Trophoblast cell (in vitro differentiated cells and primary cell): Measurements from ENCODE around the gene POLR2J2.
"Not testable (repeated sequence)": the region's sequence is repeated elsewhere in the genome, so short reads cannot be mapped to it uniquely, and the experiment has no call there.

ENCODE experiments used
- DNase-seq, 2 donors: peaks; one replicate each; pipeline ENCODE4 v3.0.0-alpha.2; 2016
- H2AFZ ChIP-seq: 2 replicates; pipeline ENCODE4 v1.6.1; 2013; ENCODE audit warnings: low read length, moderate library complexity, mild to moderate bottlenecking; ENCODE audit not compliant: insufficient read depth, poor library complexity
- H2AK5ac ChIP-seq: 2 replicates; pipeline ENCODE4 v1.6.1; 2013; ENCODE audit warnings: mild to moderate bottlenecking, low read length
- H2BK120ac ChIP-seq: 2 replicates; pipeline ENCODE4 v1.6.1; 2013; ENCODE audit warnings: low read length, mild to moderate bottlenecking, moderate library complexity; ENCODE audit not compliant: insufficient read depth, poor library complexity
- H2BK12ac ChIP-seq: 2 replicates; pipeline ENCODE4 v1.6.1; 2013; ENCODE audit warnings: mild to moderate bottlenecking, low read length, moderate library complexity
- H2BK5ac ChIP-seq: 2 replicates; pipeline ENCODE4 v1.6.1; 2013; ENCODE audit warnings: low read length, low read depth, moderate library complexity, mild to moderate bottlenecking; ENCODE audit not compliant: poor library complexity
- H3K14ac ChIP-seq: 2 replicates; pipeline ENCODE4 v1.6.1; 2013; ENCODE audit warnings: mild to moderate bottlenecking, low read length
- H3K18ac ChIP-seq: 2 replicates; pipeline ENCODE4 v1.6.1; 2013; ENCODE audit warnings: mild to moderate bottlenecking, low read length
- H3K23ac ChIP-seq: 2 replicates; pipeline ENCODE4 v1.6.1; 2013; ENCODE audit warnings: low read length
- H3K27ac ChIP-seq: 2 replicates; pipeline ENCODE4 v1.5.1; 2013; ENCODE audit warnings: low read depth, mild to moderate bottlenecking, inconsistent platforms, low read length, moderate library complexity
- H3K27me3 ChIP-seq: 2 replicates; pipeline ENCODE4 v1.6.1; 2013; ENCODE audit warnings: inconsistent platforms, mild to moderate bottlenecking, low read length, moderate library complexity; ENCODE audit not compliant: insufficient read depth
- H3K36me3 ChIP-seq, 2 experiments: 1 replicate in 1 of 2; 2 replicates in 1 of 2; pipeline ENCODE4 v1.6.1; 2013; ENCODE audit warnings: low read length in 2 of 2, mild to moderate bottlenecking in 2 of 2, moderate library complexity in 1 of 2; ENCODE audit not compliant: insufficient read depth in 2 of 2, control insufficient read depth in 1 of 2
- H3K4ac ChIP-seq: 2 replicates; pipeline ENCODE4 v1.6.1; 2013; ENCODE audit warnings: low read depth, mild to moderate bottlenecking, low read length, moderate library complexity
- H3K4me1 ChIP-seq, 2 experiments: 1 replicate in 1 of 2; 2 replicates in 1 of 2; pipeline ENCODE4 v1.6.1; 2013; ENCODE audit warnings: low read length in 2 of 2, mild to moderate bottlenecking in 2 of 2, moderate library complexity in 1 of 2; ENCODE audit not compliant: insufficient read depth in 2 of 2, control insufficient read depth in 1 of 2
- H3K4me2 ChIP-seq: 2 replicates; pipeline ENCODE4 v1.6.1; 2013; ENCODE audit warnings: inconsistent platforms, mild to moderate bottlenecking, low read length, moderate library complexity
- H3K4me3 ChIP-seq: 2 replicates; pipeline ENCODE4 v1.5.1; 2013; ENCODE audit warnings: mild to moderate bottlenecking, low read depth, low read length, inconsistent platforms
- H3K79me1 ChIP-seq: one replicate; pipeline ENCODE4 v1.6.1; 2013; ENCODE audit warnings: low read length
- H3K79me2 ChIP-seq: 2 replicates; pipeline ENCODE4 v1.6.1; 2013; ENCODE audit warnings: low read length, mild to moderate bottlenecking; ENCODE audit not compliant: control insufficient read depth, insufficient read depth, poor library complexity
- H3K9ac ChIP-seq: 2 replicates; pipeline ENCODE4 v1.6.1; 2013; ENCODE audit warnings: mild to moderate bottlenecking, low read length
- H3K9me3 ChIP-seq: 2 replicates; pipeline ENCODE4 v1.6.1; 2013; ENCODE audit warnings: low read depth, mild to moderate bottlenecking, control low read depth, inconsistent platforms, low read length; ENCODE audit not compliant: insufficient read depth
- H4K12ac ChIP-seq: 2 replicates; pipeline ENCODE4 v1.6.1; 2013; ENCODE audit warnings: low read depth, mild to moderate bottlenecking, low read length, moderate library complexity
- H4K8ac ChIP-seq: 2 replicates; pipeline ENCODE4 v1.6.1; 2013; ENCODE audit warnings: low read depth, mild to moderate bottlenecking, low read length, moderate library complexity
- H4K91ac ChIP-seq: one replicate; pipeline ENCODE4 v1.6.1; 2013; ENCODE audit warnings: low read depth, mild to moderate bottlenecking, low read length, moderate library complexity
- WGBS: extraction: QIAGEN DNeasy Blood & Tissue Kit; methylation state at CpG from one replicate; pipeline ENCODE4 v1.1.7; 2013; ENCODE audit warnings: missing lambda C conversion rate; ENCODE audit not compliant: insufficient read length, insufficient coverage; ENCODE audit errors: extremely low coverage; 5-methylcytosine and 5-hydroxymethylcytosine counted together

The POLR2J2 gene

DNA sequence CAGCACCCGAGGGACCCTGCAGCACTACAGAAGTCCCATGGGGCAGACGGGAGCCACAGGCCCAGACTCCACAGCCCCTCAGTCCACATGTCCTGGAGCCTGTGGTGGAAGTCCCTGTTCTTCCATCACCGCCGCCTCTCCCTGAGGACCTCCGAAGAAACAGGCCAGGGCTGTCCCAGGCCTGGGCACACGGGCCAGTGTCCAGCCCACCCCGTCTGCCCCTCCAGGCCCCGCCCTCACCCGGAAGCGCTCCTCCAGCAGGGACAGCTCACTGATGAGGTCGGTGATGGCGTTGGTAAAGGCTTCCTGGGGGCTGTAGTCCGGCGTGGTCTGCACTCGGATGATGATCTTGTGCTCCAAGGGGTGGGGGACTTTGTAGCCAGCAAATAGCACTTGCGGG, 4.6 kb downstream of the POLR2J2 start:
- H2BK12ac ChIP-seq, H2BK120ac ChIP-seq, H2BK5ac ChIP-seq, H3K27me3 ChIP-seq, H3K18ac ChIP-seq, H3K36me3 ChIP-seq, H3K4me1 ChIP-seq, H3K14ac ChIP-seq, H4K12ac ChIP-seq, H3K23ac ChIP-seq, H3K4ac ChIP-seq, H3K79me1 ChIP-seq, H3K4me3 ChIP-seq, H3K9ac ChIP-seq, H3K9me3 ChIP-seq, H2AK5ac ChIP-seq, H3K27ac ChIP-seq, H4K91ac ChIP-seq, H3K4me2 ChIP-seq, H4K8ac ChIP-seq, DNase-seq, H3K79me2 ChIP-seq, H2AFZ ChIP-seq: not testable (repeated sequence)
- no CpG with 5 or more reads among the region's 16 CpGs for WGBS

DNA sequence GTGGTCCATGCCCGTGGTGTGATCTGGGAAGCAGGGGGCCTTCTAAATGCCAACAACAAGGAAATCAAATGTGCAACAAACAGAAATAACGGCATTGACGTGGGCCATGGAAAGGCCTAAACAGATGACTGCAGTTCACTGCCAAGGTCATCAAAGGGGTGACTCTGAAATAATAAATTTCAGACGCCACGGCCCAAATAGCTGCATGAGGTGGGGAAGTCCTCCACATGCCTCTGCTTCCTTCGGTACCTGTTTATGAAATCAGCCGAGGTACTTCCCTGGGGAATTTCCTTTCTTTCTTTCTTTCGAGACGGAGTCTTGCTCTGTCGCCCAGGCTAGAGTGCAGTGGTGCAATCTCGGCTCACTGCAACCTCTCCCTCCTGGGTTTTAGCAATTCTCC, 6.7 kb downstream of the POLR2J2 start:
- not testable (repeated sequence) for H4K91ac ChIP-seq, H3K4me2 ChIP-seq, H3K14ac ChIP-seq, H3K18ac ChIP-seq, H3K23ac ChIP-seq, H2BK5ac ChIP-seq, H3K4ac ChIP-seq, H3K79me2 ChIP-seq, H2BK120ac ChIP-seq, H3K27ac ChIP-seq, H2AFZ ChIP-seq, H3K4me1 ChIP-seq, H3K36me3 ChIP-seq, H2BK12ac ChIP-seq, DNase-seq, H3K79me1 ChIP-seq, H2AK5ac ChIP-seq, H3K4me3 ChIP-seq, H3K9me3 ChIP-seq, H4K8ac ChIP-seq, H3K9ac ChIP-seq, H3K27me3 ChIP-seq, H4K12ac ChIP-seq
- no CpG with 5 or more reads among the region's 11 CpGs for WGBS

DNA sequence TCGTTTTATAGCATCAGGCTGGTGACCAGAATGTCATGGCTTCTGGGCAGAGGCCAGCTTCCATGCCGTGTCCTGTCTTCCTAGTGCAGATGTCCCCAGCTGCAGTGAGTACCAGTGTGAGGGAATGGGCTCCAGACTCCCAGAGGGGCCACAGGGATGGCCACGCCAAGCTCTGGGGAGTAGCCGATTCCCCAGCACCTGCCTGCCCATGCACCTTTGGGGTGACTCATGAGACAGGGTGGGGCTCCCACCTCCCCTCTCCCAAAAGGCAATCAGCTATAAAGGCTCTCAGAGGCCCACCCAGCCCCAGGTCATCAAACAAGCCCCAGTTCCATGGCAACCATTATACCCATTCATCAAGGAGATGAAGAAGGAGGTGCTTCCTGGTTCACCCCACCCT, 21.5 kb downstream of the POLR2J2 start, which contains the start of gene SPDYE2B:
TSS of gene SPDYE2B (plus strand) at position 396 of the 400 bp plus-strand sequence. CDS start 2,030 bp downstream, outside the sequence.
- H3K27me3 ChIP-seq, H3K4me3 ChIP-seq, H2BK12ac ChIP-seq, H3K9ac ChIP-seq, H3K79me2 ChIP-seq, H3K18ac ChIP-seq, H3K4me2 ChIP-seq, H2BK5ac ChIP-seq, H3K4me1 ChIP-seq, H4K91ac ChIP-seq, H3K9me3 ChIP-seq, H3K4ac ChIP-seq, DNase-seq, H3K79me1 ChIP-seq, H2BK120ac ChIP-seq, H2AFZ ChIP-seq, H3K23ac ChIP-seq, H3K14ac ChIP-seq, H3K36me3 ChIP-seq, H4K8ac ChIP-seq, H4K12ac ChIP-seq, H2AK5ac ChIP-seq, H3K27ac ChIP-seq: not testable (repeated sequence)
- WGBS: no CpG with 5 or more reads among the region's 4 CpGs

DNA sequence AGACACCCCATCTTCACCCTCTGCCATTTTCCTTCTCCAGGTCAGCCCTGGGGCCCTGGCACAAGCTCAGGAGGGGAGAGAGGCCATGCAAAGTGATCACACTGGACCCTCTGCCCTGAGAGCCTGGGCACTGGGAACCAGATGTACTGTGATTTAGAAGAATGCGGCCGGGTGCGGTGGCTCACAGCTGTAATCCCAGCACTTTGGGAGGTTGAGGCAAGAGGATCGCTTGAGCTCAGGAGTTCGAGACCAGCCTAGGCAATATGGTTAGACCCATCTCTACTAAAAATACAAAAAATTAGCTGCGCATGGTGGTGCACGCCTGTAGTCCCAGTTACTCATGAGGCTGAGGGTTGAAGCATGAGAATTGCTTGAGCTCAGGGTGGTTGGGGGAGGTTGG, 23.6 kb downstream of the POLR2J2 start:
- not testable (repeated sequence) for H3K27me3 ChIP-seq, H3K18ac ChIP-seq, H4K8ac ChIP-seq, H3K23ac ChIP-seq, H4K12ac ChIP-seq, H3K14ac ChIP-seq, H3K79me1 ChIP-seq, H2BK5ac ChIP-seq, DNase-seq, H4K91ac ChIP-seq, H2AFZ ChIP-seq, H3K9me3 ChIP-seq, H3K27ac ChIP-seq, H3K4ac ChIP-seq, H2AK5ac ChIP-seq, H3K36me3 ChIP-seq, H2BK12ac ChIP-seq, H3K79me2 ChIP-seq, H3K9ac ChIP-seq, H3K4me2 ChIP-seq, H3K4me1 ChIP-seq, H2BK120ac ChIP-seq, H3K4me3 ChIP-seq
- no CpG with 5 or more reads among the region's 7 CpGs for WGBS
